SK-N-SH treated with all-trans-retinoic acid at 6 μM for 48 hours (cell line): ENCODE results near the gene PDGFC.

Source experiments
- ATAC-seq: fragments of 200-7000 bp; cut with Tn5 transposase; 3 replicates; pipeline ENCODE4 v1.9.1; 2020; ENCODE audit warnings: mild to moderate bottlenecking, moderate library complexity
- ARNTL ChIP-seq: fragments of 450-650 bp; formaldehyde crosslinking; IDR thresholded peaks from 2 replicates; pipeline ENCODE4 v1.5.0; 2020; ENCODE audit warnings: low read depth, mild to moderate bottlenecking, moderate library complexity, borderline replicate concordance
- BACH2 ChIP-seq: fragments of 250-450 bp; sonication (Bioruptor Pico); IDR thresholded peaks from 2 replicates; pipeline ENCODE4 v1.9.0; 2021; ENCODE audit warnings: mild to moderate bottlenecking, borderline replicate concordance
- CSDC2 ChIP-seq: fragments of 250-450 bp; sonication (Bioruptor Pico); IDR thresholded peaks from 2 replicates; pipeline ENCODE4 v1.5.0; 2020; ENCODE audit warnings: mild to moderate bottlenecking, moderate library complexity
- CSRNP3 ChIP-seq: fragments of 250-450 bp; sonication (Bioruptor Pico); IDR thresholded peaks from 2 replicates; pipeline ENCODE4 v1.5.1; 2021; ENCODE audit warnings: mild to moderate bottlenecking, moderate library complexity
- ESRRG ChIP-seq: fragments of 250-450 bp; sonication (Bioruptor Pico); IDR thresholded peaks from 2 replicates; pipeline ENCODE4 v1.6.1; 2021; ENCODE audit warnings: mild to moderate bottlenecking
- GLIS3 ChIP-seq: fragments of 250-450 bp; sonication (Bioruptor Pico); IDR thresholded peaks from 2 replicates; pipeline ENCODE4 v1.5.0; 2020; ENCODE audit warnings: mild to moderate bottlenecking, moderate library complexity
- ISL1 ChIP-seq: fragments of 250-450 bp; sonication (Bioruptor Pico); IDR thresholded peaks from 2 replicates; pipeline ENCODE4 v2.1.2; 2022; ENCODE audit warnings: mild to moderate bottlenecking, moderate library complexity
- OSR1 ChIP-seq: fragments of 250-450 bp; sonication (Bioruptor Pico); IDR thresholded peaks from 2 replicates; pipeline ENCODE4 v1.8.0; 2022; ENCODE audit warnings: moderate library complexity, mild to moderate bottlenecking, inconsistent platforms
- PATZ1 ChIP-seq: fragments of 250-450 bp; sonication (Bioruptor Pico); IDR thresholded peaks from 2 replicates; pipeline ENCODE4 v1.8.0; 2020; ENCODE audit warnings: mild to moderate bottlenecking, moderate library complexity, borderline replicate concordance
- POU6F1 ChIP-seq: fragments of 250-450 bp; sonication (Bioruptor Pico); IDR thresholded peaks from 2 replicates; pipeline ENCODE4 v1.8.0; 2021; ENCODE audit warnings: low read depth, mild to moderate bottlenecking, moderate library complexity, borderline replicate concordance
- PPARA ChIP-seq: fragments of 250-450 bp; sonication (Bioruptor Pico); IDR thresholded peaks from 2 replicates; pipeline ENCODE4 v1.5.0; 2020; ENCODE audit warnings: mild to moderate bottlenecking, borderline replicate concordance
- RARB ChIP-seq: fragments of 250-450 bp; sonication (Bioruptor Pico); IDR thresholded peaks from 2 replicates; pipeline ENCODE4 v1.8.0; 2021; ENCODE audit warnings: mild to moderate bottlenecking, moderate library complexity
- SNAI2 ChIP-seq: fragments of 250-450 bp; sonication (Bioruptor Pico); IDR thresholded peaks from 2 replicates; pipeline ENCODE4 v1.5.0; 2020; ENCODE audit warnings: mild to moderate bottlenecking, moderate library complexity
- TCF4 ChIP-seq: fragments of 250-450 bp; sonication (Bioruptor Pico); IDR thresholded peaks from 2 replicates; pipeline ENCODE4 v1.8.0; 2021; ENCODE audit warnings: mild to moderate bottlenecking, moderate library complexity, borderline replicate concordance
- TOX ChIP-seq: fragments of 250-450 bp; sonication (Bioruptor Pico); IDR thresholded peaks from 2 replicates; pipeline ENCODE4 v1.8.0; 2021; ENCODE audit warnings: mild to moderate bottlenecking, moderate library complexity, borderline replicate concordance
- ZC3H10 ChIP-seq: fragments of 250-450 bp; sonication (Bioruptor Pico); IDR thresholded peaks from 2 replicates; pipeline ENCODE4 v1.5.1; 2021; ENCODE audit warnings: mild to moderate bottlenecking, moderate library complexity
- ZFP3 ChIP-seq: fragments of 250-450 bp; sonication (Bioruptor Pico); IDR thresholded peaks from 2 replicates; pipeline ENCODE4 v1.5.0; 2020; ENCODE audit warnings: mild to moderate bottlenecking, moderate library complexity
- ZFP30 ChIP-seq: fragments of 450-650 bp; formaldehyde crosslinking; IDR thresholded peaks from 2 replicates; pipeline ENCODE4 v1.5.0; 2022; ENCODE audit warnings: mild to moderate bottlenecking, moderate library complexity
- ZNF565 ChIP-seq: fragments of 450-650 bp; formaldehyde crosslinking; conservative IDR thresholded peaks from 2 replicates; pipeline ENCODE4 v1.5.0; 2020; ENCODE audit warnings: low read depth, mild to moderate bottlenecking, moderate library complexity
- ZNF70 ChIP-seq: fragments of 450-650 bp; formaldehyde crosslinking; IDR thresholded peaks from 2 replicates; pipeline ENCODE4 v1.5.0; 2020; ENCODE audit warnings: mild to moderate bottlenecking, moderate library complexity
- ZNF8 ChIP-seq: fragments of 450-650 bp; formaldehyde crosslinking; IDR thresholded peaks from 2 replicates; pipeline ENCODE4 v1.5.0; 2020; ENCODE audit warnings: mild to moderate bottlenecking, moderate library complexity
- TF ChIP-seq, protein P1 (sequence below): fragments of 250-450 bp; sonication (Bioruptor Pico); IDR thresholded peaks from 2 replicates; pipeline ENCODE4 v1.5.0; 2020; ENCODE audit warnings: mild to moderate bottlenecking, moderate library complexity

Gene PDGFC

GRCh38 chr4:156811286-156811685, 160.3 kb downstream of the PDGFC start (continued):
- TF ChIP-seq, protein P1, sequence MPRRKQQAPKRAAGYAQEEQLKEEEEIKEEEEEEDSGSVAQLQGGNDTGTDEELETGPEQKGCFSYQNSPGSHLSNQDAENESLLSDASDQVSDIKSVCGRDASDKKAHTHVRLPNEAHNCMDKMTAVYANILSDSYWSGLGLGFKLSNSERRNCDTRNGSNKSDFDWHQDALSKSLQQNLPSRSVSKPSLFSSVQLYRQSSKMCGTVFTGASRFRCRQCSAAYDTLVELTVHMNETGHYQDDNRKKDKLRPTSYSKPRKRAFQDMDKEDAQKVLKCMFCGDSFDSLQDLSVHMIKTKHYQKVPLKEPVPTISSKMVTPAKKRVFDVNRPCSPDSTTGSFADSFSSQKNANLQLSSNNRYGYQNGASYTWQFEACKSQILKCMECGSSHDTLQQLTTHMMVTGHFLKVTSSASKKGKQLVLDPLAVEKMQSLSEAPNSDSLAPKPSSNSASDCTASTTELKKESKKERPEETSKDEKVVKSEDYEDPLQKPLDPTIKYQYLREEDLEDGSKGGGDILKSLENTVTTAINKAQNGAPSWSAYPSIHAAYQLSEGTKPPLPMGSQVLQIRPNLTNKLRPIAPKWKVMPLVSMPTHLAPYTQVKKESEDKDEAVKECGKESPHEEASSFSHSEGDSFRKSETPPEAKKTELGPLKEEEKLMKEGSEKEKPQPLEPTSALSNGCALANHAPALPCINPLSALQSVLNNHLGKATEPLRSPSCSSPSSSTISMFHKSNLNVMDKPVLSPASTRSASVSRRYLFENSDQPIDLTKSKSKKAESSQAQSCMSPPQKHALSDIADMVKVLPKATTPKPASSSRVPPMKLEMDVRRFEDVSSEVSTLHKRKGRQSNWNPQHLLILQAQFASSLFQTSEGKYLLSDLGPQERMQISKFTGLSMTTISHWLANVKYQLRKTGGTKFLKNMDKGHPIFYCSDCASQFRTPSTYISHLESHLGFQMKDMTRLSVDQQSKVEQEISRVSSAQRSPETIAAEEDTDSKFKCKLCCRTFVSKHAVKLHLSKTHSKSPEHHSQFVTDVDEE, result no peak
- TF ChIP-seq ESRRG, result no peak

GRCh38 chr4:156805696-156806095, 165.9 kb downstream of the PDGFC start:
- ATAC-seq, result peak; percentile 60
- TF ChIP-seq ZNF70 (CRISPR knock-in tag), result no peak
- TF ChIP-seq ZNF565 (CRISPR knock-in tag), result no peak
- no peak for TF ChIP-seq ZFP3
- TF ChIP-seq PPARA (CRISPR knock-in tag), result no peak
- no peak for TF ChIP-seq GLIS3 (CRISPR knock-in tag)
- TF ChIP-seq, protein P1, result no peak
- TF ChIP-seq ZFP30 (CRISPR knock-in tag), result no peak
- TF ChIP-seq PATZ1 (CRISPR knock-in tag), result no peak

DNA sequence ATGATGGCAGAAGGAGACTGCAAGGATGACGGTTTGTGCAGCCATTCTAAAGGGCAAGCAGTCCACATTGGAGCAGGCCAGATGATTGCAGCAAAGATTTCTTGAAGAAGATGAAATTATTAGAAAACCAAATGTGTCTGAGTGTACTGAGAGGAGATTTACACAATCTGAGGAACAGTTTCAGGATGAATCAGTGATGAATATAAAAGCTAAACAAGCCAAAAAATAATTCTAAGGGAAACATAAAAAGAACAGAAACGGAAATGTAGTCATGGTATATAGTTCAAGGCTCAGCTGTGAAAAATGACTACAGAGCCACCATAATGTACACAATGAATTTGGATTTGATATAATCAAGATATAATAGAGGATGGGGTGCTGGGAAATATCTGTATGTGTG, 168.5 kb downstream of the PDGFC start:
- TF ChIP-seq CSDC2, result no peak
- TF ChIP-seq CSRNP3 (CRISPR knock-in tag), result no peak
- TF ChIP-seq OSR1 (CRISPR knock-in tag), result no peak
- no peak for TF ChIP-seq BACH2 (CRISPR knock-in tag)
- TF ChIP-seq ARNTL, result no peak
- ATAC-seq, result peak; percentile 15

DNA sequence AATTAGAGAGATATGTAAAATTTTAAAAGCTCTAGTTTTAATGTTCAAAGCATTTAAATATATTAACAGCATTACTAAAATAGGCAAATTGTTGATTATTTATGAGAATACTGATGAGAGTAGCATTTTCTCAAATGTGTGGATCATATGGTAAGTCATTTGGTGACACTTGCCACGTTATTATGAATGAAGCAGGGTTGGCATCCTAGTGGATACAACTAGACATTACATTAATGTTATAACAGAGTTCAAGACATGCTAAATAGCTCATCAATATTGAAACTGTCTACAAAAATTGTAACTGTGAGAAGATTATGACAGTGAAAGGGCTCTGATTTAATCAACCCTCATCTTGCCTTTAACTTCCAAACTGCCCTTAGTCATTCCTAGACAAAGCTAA, 171.1 kb downstream of the PDGFC start:
- no peak for ATAC-seq
- no peak for TF ChIP-seq OSR1 (CRISPR knock-in tag)
- no peak for TF ChIP-seq POU6F1 (CRISPR knock-in tag)
- no peak for TF ChIP-seq ZNF8 (CRISPR knock-in tag)
- TF ChIP-seq, protein P1, result no peak
- no peak for TF ChIP-seq RARB (CRISPR knock-in tag)
- no peak for TF ChIP-seq ARNTL
- no peak for TF ChIP-seq ZC3H10
- TF ChIP-seq PPARA (CRISPR knock-in tag), result no peak
- TF ChIP-seq BACH2 (CRISPR knock-in tag), result no peak
- no peak for TF ChIP-seq ESRRG
- no peak for TF ChIP-seq GLIS3 (CRISPR knock-in tag)
- TF ChIP-seq ISL1 (CRISPR knock-in tag), result no peak
- TF ChIP-seq CSDC2, result no peak
- TF ChIP-seq TCF4, result no peak
- TF ChIP-seq ZFP30 (CRISPR knock-in tag), result no peak
- TF ChIP-seq ZNF70 (CRISPR knock-in tag), result no peak
- no peak for TF ChIP-seq TOX (CRISPR knock-in tag)
- no peak for TF ChIP-seq SNAI2 (CRISPR knock-in tag)
